HepG2 (cell line): ENCODE results near the gene IER5L. TPM values are rescaled to one million over a fixed set of nuclear protein-coding genes. Genes with fewer than 3 reads are reported as not detected.

Source experiments
- ATF1 ChIP-seq: IDR thresholded peaks from 2 replicates; pipeline ENCODE4 v1.6.1; 2016; ENCODE audit warnings: mild to moderate bottlenecking, control low read depth
- CHCHD3 ChIP-seq: sonication (generic); formaldehyde crosslinking; IDR thresholded peaks from 2 replicates; pipeline ENCODE4 v1.8.0; 2022; ENCODE audit warnings: mild to moderate bottlenecking, missing genetic modification reagents, moderate library complexity
- CHD2 ChIP-seq: IDR thresholded peaks from 2 replicates; pipeline ENCODE4 v1.6.1; 2011; ENCODE audit warnings: low read depth, low read length, improper control_type of control experiment
- CSRNP1 ChIP-seq: sonication (generic); formaldehyde crosslinking; IDR thresholded peaks from 2 replicates; pipeline ENCODE4 v1.8.1; 2023; ENCODE audit warnings: mild to moderate bottlenecking, missing genetic modification reagents
- HDAC6 ChIP-seq: fragments of 200-600 bp; sonication (generic); IDR thresholded peaks from 2 replicates; pipeline ENCODE4 v1.7.0; 2017; ENCODE audit warnings: mild to moderate bottlenecking, antibody characterized with exemption, low read length, low read depth
- MTA3 ChIP-seq: sonication (generic); formaldehyde crosslinking; IDR thresholded peaks from 2 replicates; pipeline ENCODE4 v1.4.0; 2020; ENCODE audit warnings: missing genetic modification reagents
- SNAI1 ChIP-seq: sonication (generic); formaldehyde crosslinking; IDR thresholded peaks from 2 replicates; pipeline ENCODE4 v1.5.0; 2020; ENCODE audit warnings: mild to moderate bottlenecking, missing genetic modification reagents, borderline replicate concordance
- TBX3 ChIP-seq: fragments of 450-650 bp; IDR thresholded peaks from 2 replicates; pipeline ENCODE4 v1.6.1; 2017; ENCODE audit warnings: antibody characterized with exemption, mild to moderate bottlenecking, inconsistent platforms, borderline replicate concordance
- ZHX2 ChIP-seq, 2 experiments: sonication (generic) in 1 of 2; formaldehyde crosslinking in 1 of 2; IDR thresholded peaks; 2 replicates each; pipeline versions ENCODE4 v1.6.1 to v1.9.0; 2014 to 2022; ENCODE audit warnings: antibody characterized with exemption in 1 of 2, borderline replicate concordance in 1 of 2, inconsistent platforms in 1 of 2, low read depth in 1 of 2, missing genetic modification reagents in 1 of 2
- ZNF138 ChIP-seq: sonication (generic); formaldehyde crosslinking; IDR thresholded peaks from 2 replicates; pipeline ENCODE4 v1.5.0; 2020; ENCODE audit warnings: mild to moderate bottlenecking, low read depth, missing genetic modification reagents
- ZNF670 ChIP-seq: sonication (generic); formaldehyde crosslinking; IDR thresholded peaks from 2 replicates; pipeline ENCODE4 v1.8.0; 2022; ENCODE audit warnings: mild to moderate bottlenecking, missing genetic modification reagents, borderline replicate concordance
- ZSCAN30 ChIP-seq: sonication (generic); formaldehyde crosslinking; IDR thresholded peaks from 2 replicates; pipeline ENCODE4 v1.5.0; 2020; ENCODE audit warnings: mild to moderate bottlenecking, missing genetic modification reagents
- polyA plus RNA-seq, 8 experiments: library from polyadenylated mRNA; depleted of rRNA in 3 of 8; stranded (reverse) in 7 of 8; unstranded in 1 of 8; fragments of >200 nt; fragmentation: Illumina TruSeq in 4 of 8; extraction: Trizol in 4 of 8; gene quantifications; 2 replicates each; pipeline versions ENCODE4 v1.2.1 to v1.2.3, GENCODE V29; 2011 to 2016; ENCODE audit warnings: low read depth in 4 of 8, missing spikeins in 1 of 8, mixed read lengths in 1 of 8; ENCODE audit not compliant: insufficient read depth in 1 of 8
- total RNA-seq, 5 experiments: library from RNA; depleted of rRNA; stranded (reverse); fragments of >200 nt; fragmentation: Illumina TruSeq; extraction: Trizol; gene quantifications; 2 replicates each; pipeline ENCODE4 v1.2.3, GENCODE V29; 2016; ENCODE audit warnings: low read depth in 1 of 5
- TF ChIP-seq, protein P1 (sequence below): sonication (generic); formaldehyde crosslinking; IDR thresholded peaks from 2 replicates; pipeline ENCODE4 v1.8.1; 2023; ENCODE audit warnings: mild to moderate bottlenecking, missing genetic modification reagents

Gene IER5L
- total and polyA plus RNA-seq, 2 of the 13 experiments (the other 11 are each of a cell fraction or from before 2014, with no cell fraction given), result 1.8 to 3.3 TPM

DNA sequence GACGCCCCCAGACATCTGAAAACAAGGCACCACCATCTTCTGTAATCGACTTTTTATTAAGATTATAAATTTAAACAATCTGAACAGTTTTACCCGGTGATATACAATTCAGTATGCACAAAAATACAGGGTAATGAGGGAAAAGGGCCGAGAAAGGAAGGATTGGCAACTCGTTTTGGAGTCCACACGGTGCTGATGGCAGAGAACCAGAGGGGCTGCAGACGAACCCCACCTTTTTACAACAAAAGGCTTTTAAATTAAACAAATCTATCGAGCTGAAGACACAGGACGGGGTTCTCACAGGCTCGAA, 2.6 kb downstream of the IER5L start (continued):
- no peak for TF ChIP-seq TBX3
- TF ChIP-seq, protein P1, sequence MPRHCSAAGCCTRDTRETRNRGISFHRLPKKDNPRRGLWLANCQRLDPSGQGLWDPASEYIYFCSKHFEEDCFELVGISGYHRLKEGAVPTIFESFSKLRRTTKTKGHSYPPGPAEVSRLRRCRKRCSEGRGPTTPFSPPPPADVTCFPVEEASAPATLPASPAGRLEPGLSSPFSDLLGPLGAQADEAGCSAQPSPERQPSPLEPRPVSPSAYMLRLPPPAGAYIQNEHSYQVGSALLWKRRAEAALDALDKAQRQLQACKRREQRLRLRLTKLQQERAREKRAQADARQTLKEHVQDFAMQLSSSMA, result no peak
- no peak for TF ChIP-seq MTA3 (CRISPR knock-in tag)
- TF ChIP-seq CSRNP1 (CRISPR knock-in tag), result no peak
- no peak for TF ChIP-seq CHD2
- no peak for TF ChIP-seq ZNF138 (CRISPR knock-in tag)
- peak; percentile 20; the same call in 1 of the 2 replicates for TF ChIP-seq ZNF670
- TF ChIP-seq SNAI1, result no peak
- TF ChIP-seq HDAC6, result no peak
- TF ChIP-seq ZHX2 (IDR thresholded peaks at IDR 0.05; ENCODE audit: low read depth), result no peak
- TF ChIP-seq ZHX2 (CRISPR knock-in tag; IDR thresholded peaks at IDR 0.05; ENCODE audit: borderline replicate concordance), result no peak
- no peak for TF ChIP-seq ZSCAN30 (CRISPR knock-in tag)
- no peak for TF ChIP-seq CHCHD3
- no peak for TF ChIP-seq ATF1 (CRISPR knock-in tag)
